PC-3 (cell line): ENCODE results near the gene KAZN. TPM values are rescaled to one million over a fixed set of nuclear protein-coding genes. Genes with fewer than 3 reads are reported as not detected.

Source experiments
- ATAC-seq: fragments of 200-7000 bp; cut with Tn5 transposase; 2 replicates; pipeline ENCODE4 v1.9.1; 2020; ENCODE audit warnings: mild to moderate bottlenecking, moderate library complexity
- BruUV-seq: library from RNA; stranded (reverse); fragments of 400-500 nt; replicated peaks from 2 replicates; lab custom pipeline; 2021; lab: Mats Ljungman, UMichigan
- CTCF ChIA-PET: fragments of 300-600 bp; sonication (Branson Sonifier 250); formaldehyde crosslinking; loops from one replicate; lab custom pipeline; 2022; ENCODE audit warnings: antibody characterized with exemption; lab: Charles Lee
- POLR2A ChIA-PET: fragments of 300-600 bp; sonication (Branson Sonifier 250); formaldehyde crosslinking; loops from one replicate; lab custom pipeline; 2022; ENCODE audit warnings: antibody characterized with exemption; ENCODE audit not compliant: unreplicated experiment; lab: Charles Lee
- DNase-seq: peaks from one replicate; pipeline ENCODE4 v3.0.0-alpha.2; 2015
- H2AFZ ChIP-seq: fragments of 300-600 bp; sonication (generic); 2 replicates; pipeline ENCODE4 v1.6.0; 2016; ENCODE audit warnings: antibody characterized with exemption, low read length
- H3F3A ChIP-seq: fragments of 300-600 bp; sonication (generic); one replicate; pipeline ENCODE4 v1.6.0; 2017; ENCODE audit warnings: antibody characterized with exemption, low read length, control low read depth, mild to moderate bottlenecking; ENCODE audit not compliant: unreplicated experiment
- H3K27ac ChIP-seq: fragments of 300-600 bp; sonication (generic); 2 replicates; pipeline ENCODE4 v1.5.1; 2016; ENCODE audit warnings: mild to moderate bottlenecking, low read length
- H3K27me3 ChIP-seq: fragments of 300-600 bp; sonication (generic); 2 replicates; pipeline ENCODE4 v1.6.1; 2016; ENCODE audit warnings: low read length, mixed read lengths
- H3K36me3 ChIP-seq: fragments of 300-600 bp; sonication (generic); 2 replicates; pipeline ENCODE4 v1.6.1; 2016; ENCODE audit warnings: low read depth, mixed run types, low read length, mixed read lengths
- H3K4me1 ChIP-seq: fragments of 300-600 bp; sonication (generic); 2 replicates; pipeline ENCODE4 v1.5.1; 2016; ENCODE audit warnings: low read length; ENCODE audit not compliant: insufficient read depth
- H3K4me2 ChIP-seq: fragments of 300-600 bp; sonication (generic); 2 replicates; pipeline ENCODE4 v1.6.0; 2016; ENCODE audit warnings: low read length
- H3K4me3 ChIP-seq: fragments of 300-600 bp; sonication (generic); 2 replicates; pipeline ENCODE4 v1.5.1; 2016; ENCODE audit warnings: mild to moderate bottlenecking, low read length, mixed read lengths
- H3K79me2 ChIP-seq: fragments of 300-600 bp; sonication (generic); 2 replicates; pipeline ENCODE4 v1.6.1; 2017; ENCODE audit warnings: low read length, mixed read lengths
- H3K9ac ChIP-seq: fragments of 300-600 bp; sonication (generic); 2 replicates; pipeline ENCODE4 v1.6.0; 2016; ENCODE audit warnings: mild to moderate bottlenecking, low read length
- H3K9me2 ChIP-seq: fragments of 300-600 bp; sonication (generic); replicated peaks from 2 replicates; pipeline ENCODE4 v1.6.1; 2016; ENCODE audit warnings: mixed run types, low read length, mixed read lengths
- H3K9me3 ChIP-seq: fragments of 300-600 bp; sonication (generic); 2 replicates; pipeline ENCODE4 v1.6.1; 2016; ENCODE audit warnings: low read length, mixed read lengths
- H4K20me1 ChIP-seq: fragments of 300-600 bp; sonication (generic); 2 replicates; pipeline ENCODE4 v1.6.1; 2016; ENCODE audit warnings: low read length, mixed read lengths
- EZH2 ChIP-seq: fragments of 300-600 bp; sonication (generic); IDR thresholded peaks from one replicate; pipeline ENCODE4 v1.6.1; 2017; ENCODE audit warnings: antibody characterized with exemption, mild to moderate bottlenecking, low read length; ENCODE audit not compliant: unreplicated experiment
- EZH2phosphoT487 ChIP-seq: fragments of 300-600 bp; sonication (generic); IDR thresholded peaks from 2 replicates; pipeline ENCODE4 v1.6.1; 2018; ENCODE audit warnings: mild to moderate bottlenecking, antibody characterized with exemption, low read length, borderline replicate concordance
- intact Hi-C: fragments of 100-400 bp; cut with micrococcal nuclease; formaldehyde crosslinking; loops from 2 replicates; pipeline ENCODE4 v1.9.0; 2023
- total RNA-seq: library from RNA; depleted of rRNA; stranded (reverse); fragments of >200 nt; gene quantifications from 2 replicates; pipeline ENCODE4 v1.2.3, GENCODE V29; 2014
- TF ChIP-seq, protein P1 (sequence below): fragments of 300-600 bp; sonication (generic); conservative IDR thresholded peaks from 2 replicates; pipeline ENCODE4 v1.5.1; 2017; ENCODE audit warnings: antibody characterized with exemption, low read depth, mild to moderate bottlenecking, low read length

Gene KAZN
- total RNA-seq, 1 experiment from 2014 or later: 2.0 TPM

DNA sequence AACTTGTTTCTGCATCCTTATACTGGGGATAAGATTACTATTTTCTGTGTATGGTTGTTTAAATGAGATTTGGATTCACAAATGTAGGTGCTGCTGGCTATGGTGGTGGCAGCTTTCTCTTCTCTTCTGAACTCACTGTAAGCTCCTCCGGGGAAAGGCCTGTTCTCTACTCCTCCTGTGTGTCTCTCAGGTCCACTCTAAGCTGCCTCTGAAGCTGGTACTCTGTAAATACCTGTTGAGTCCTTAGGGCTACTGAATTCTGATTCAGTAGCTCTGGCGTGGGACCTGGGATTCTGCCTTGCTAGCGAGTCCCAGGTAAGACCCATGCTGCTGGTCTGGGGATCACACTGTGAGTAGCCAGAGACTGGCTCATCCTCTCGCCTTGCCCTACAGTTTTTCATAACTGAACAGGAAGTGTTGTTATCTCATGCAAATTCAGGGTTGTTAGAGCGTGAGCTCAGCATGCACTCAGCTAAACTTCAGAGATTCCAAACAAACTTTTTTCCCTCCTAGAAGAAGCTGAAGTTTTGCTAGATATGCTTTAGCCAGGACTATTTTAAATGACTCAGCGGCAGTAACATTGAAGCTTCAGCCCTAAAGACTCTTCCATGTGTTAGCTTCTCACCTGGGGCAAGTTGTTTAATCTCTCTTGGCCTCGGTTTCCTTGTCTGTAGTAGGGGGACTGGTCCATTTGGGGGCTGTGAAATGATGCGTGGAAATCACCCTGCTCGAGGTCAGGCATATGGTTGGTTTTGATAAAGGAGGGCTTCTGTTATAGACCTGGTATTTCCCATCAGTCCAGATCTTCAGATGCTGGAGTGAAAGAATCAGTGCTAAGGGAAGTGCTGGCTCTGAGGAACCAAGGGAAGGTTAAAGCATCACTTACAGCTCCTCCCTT is 283.5 kb downstream of the KAZN start:
- Histone ChIP-seq H3K27ac (no peak overlapping the region), H3F3A (no peaks in the 10 kb centered on the region), H4K20me1 (no peaks in the 10 kb centered on the region), H3K9me3 (no peaks in the 10 kb centered on the region), H2AFZ (no peak overlapping the region), H3K4me2 (no peak overlapping the region), H3K27me3 (no peaks in the 10 kb centered on the region; the same call in 1 of the 2 replicates), H3K4me3 (no peak overlapping the region), H3K9me2 (no peaks in the 10 kb centered on the region), H3K36me3 (no peaks in the 10 kb centered on the region), H3K4me1 (peaks cover 11% of the 10 kb centered on the region; the same call in 1 of the 2 replicates), H3K9ac (no peak overlapping the region), H3K79me2 (no peaks in the 10 kb centered on the region)
- TF ChIP-seq EZH2phosphoT487 (no peak), EZH2 (no peak)
- TF ChIP-seq, protein P1, sequence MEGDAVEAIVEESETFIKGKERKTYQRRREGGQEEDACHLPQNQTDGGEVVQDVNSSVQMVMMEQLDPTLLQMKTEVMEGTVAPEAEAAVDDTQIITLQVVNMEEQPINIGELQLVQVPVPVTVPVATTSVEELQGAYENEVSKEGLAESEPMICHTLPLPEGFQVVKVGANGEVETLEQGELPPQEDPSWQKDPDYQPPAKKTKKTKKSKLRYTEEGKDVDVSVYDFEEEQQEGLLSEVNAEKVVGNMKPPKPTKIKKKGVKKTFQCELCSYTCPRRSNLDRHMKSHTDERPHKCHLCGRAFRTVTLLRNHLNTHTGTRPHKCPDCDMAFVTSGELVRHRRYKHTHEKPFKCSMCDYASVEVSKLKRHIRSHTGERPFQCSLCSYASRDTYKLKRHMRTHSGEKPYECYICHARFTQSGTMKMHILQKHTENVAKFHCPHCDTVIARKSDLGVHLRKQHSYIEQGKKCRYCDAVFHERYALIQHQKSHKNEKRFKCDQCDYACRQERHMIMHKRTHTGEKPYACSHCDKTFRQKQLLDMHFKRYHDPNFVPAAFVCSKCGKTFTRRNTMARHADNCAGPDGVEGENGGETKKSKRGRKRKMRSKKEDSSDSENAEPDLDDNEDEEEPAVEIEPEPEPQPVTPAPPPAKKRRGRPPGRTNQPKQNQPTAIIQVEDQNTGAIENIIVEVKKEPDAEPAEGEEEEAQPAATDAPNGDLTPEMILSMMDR: no peak
- intact Hi-C loops: no loop called here
- BruUV-seq: no TSS peak
- POLR2A ChIA-PET: no interaction called here
- ATAC-seq: no peak
- DNase-seq: no peak
- CTCF ChIA-PET: no interaction called here

DNA sequence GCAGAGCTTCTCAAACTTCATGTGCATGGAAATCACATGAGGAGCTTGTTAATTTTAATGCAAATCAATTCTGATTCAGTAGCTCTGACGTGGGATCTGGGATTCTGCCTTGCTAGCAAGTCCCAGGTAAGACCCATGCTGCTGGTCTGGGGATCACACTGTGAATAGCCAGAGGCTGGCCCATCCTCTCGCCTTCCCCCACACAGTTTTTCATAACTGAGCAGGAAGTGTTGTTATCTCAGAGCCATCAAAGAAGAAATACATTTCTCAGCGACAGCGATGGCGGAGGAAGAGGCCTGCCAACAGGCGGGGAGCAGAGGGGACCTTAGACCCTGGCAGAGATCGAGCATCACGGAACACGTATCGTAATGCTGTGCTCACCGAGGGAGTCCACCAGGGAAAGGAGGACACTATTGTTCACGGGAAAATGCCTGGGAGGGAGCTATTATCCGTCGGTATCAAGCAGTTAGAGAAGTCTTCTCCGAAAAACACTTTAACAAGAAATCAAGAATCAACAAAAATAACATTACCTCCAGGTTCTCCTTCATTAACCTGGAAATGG is 286.2 kb downstream of the KAZN start:
- Histone ChIP-seq H3K36me3 (no peaks in the 10 kb centered on the region), H3K9me2 (no peaks in the 10 kb centered on the region), H3K9me3 (no peaks in the 10 kb centered on the region), H3K4me2 (no peak overlapping the region), H3K79me2 (no peaks in the 10 kb centered on the region), H3K27ac (no peak overlapping the region), H3K27me3 (peaks cover 1% of the 10 kb centered on the region; the same call in 1 of the 2 replicates), H4K20me1 (no peaks in the 10 kb centered on the region), H3K4me1 (peaks cover 11% of the 10 kb centered on the region; the same call in 1 of the 2 replicates), H3K4me3 (no peak overlapping the region), H3F3A (no peaks in the 10 kb centered on the region), H3K9ac (no peak overlapping the region), H2AFZ (no peak overlapping the region)
- no peak for DNase-seq
- ChIA-PET POLR2A (no interaction called here), CTCF (no interaction called here)
- no peak for ATAC-seq
- TF ChIP-seq, protein P1: no peak
- TF ChIP-seq EZH2 (no peak), EZH2phosphoT487 (no peak)
- no TSS peak for BruUV-seq
- intact Hi-C loops: no loop called here
